IMR-90 (cell line): Measurements from ENCODE around the gene CLIC2. TPM values are rescaled to one million over a fixed set of nuclear protein-coding genes. Genes with fewer than 3 reads are reported as not detected.

Experiments
- ATAC-seq: fragments of 200-7000 bp; cut with Tn5 transposase; 2 replicates; pipeline ENCODE4 v1.9.1; 2020; ENCODE audit warnings: low read depth, mild to moderate bottlenecking, moderate library complexity
- BruUV-seq: library from RNA; stranded (reverse); fragments of 400-500 nt; replicated peaks from 2 replicates; lab custom pipeline; 2021; lab: Mats Ljungman, UMichigan
- CTCF ChIA-PET: fragments of 300-600 bp; formaldehyde crosslinking; extraction: SDS; loops from one replicate; lab custom pipeline; 2021; ENCODE audit warnings: antibody characterized with exemption; lab: Yijun Ruan, JAX
- POLR2A ChIA-PET: fragments of 300-600 bp; sonication (Branson Sonifier 250); formaldehyde crosslinking; loops from one replicate; lab custom pipeline; 2022; ENCODE audit warnings: antibody characterized with exemption; ENCODE audit not compliant: unreplicated experiment; lab: Charles Lee
- DNase-seq: peaks from one replicate; pipeline ENCODE4 v3.0.0; 2013
- H2AFZ ChIP-seq: replicated peaks from 2 replicates; pipeline ENCODE3; 2013; ENCODE audit warnings: low read length, mild to moderate bottlenecking; ENCODE audit not compliant: poor library complexity
- H2AK5ac ChIP-seq: 2 replicates; pipeline ENCODE4 v1.6.1; 2013; ENCODE audit warnings: low read depth, low read length, inconsistent platforms
- H2AK9ac ChIP-seq: replicated peaks from 2 replicates; pipeline ENCODE3; 2013; ENCODE audit warnings: mild to moderate bottlenecking, low read depth, low read length, moderate library complexity; ENCODE audit not compliant: poor library complexity
- H2BK120ac ChIP-seq: 2 replicates; pipeline ENCODE4 v1.6.1; 2013; ENCODE audit warnings: low read depth, low read length, inconsistent platforms
- H2BK15ac ChIP-seq: 3 replicates; pipeline ENCODE4 v1.6.1; 2013; ENCODE audit warnings: low read depth, low read length, inconsistent platforms
- H2BK20ac ChIP-seq: 2 replicates; pipeline ENCODE4 v1.6.1; 2013; ENCODE audit warnings: low read depth, mild to moderate bottlenecking, inconsistent platforms, low read length, moderate library complexity
- H2BK5ac ChIP-seq: 2 replicates; pipeline ENCODE4 v1.6.1; 2013; ENCODE audit warnings: mild to moderate bottlenecking, low read depth, low read length, inconsistent platforms; ENCODE audit not compliant: poor library complexity, severe bottlenecking
- H3K14ac ChIP-seq: replicated peaks from 2 replicates; pipeline ENCODE4 v1.6.1; 2013; ENCODE audit warnings: low read depth, low read length, inconsistent platforms
- H3K18ac ChIP-seq: 2 replicates; pipeline ENCODE4 v1.6.1; 2013; ENCODE audit warnings: low read depth, low read length, control low read depth
- H3K23ac ChIP-seq: 2 replicates; pipeline ENCODE4 v1.6.1; 2013; ENCODE audit warnings: low read depth, low read length, inconsistent platforms
- H3K27ac ChIP-seq: 2 replicates; pipeline ENCODE4 v1.5.1; 2013; ENCODE audit warnings: mild to moderate bottlenecking, control low read depth, low read length; ENCODE audit not compliant: insufficient read depth
- H3K27me3 ChIP-seq: 2 replicates; pipeline ENCODE4 v1.6.1; 2013; ENCODE audit warnings: low read length; ENCODE audit not compliant: control insufficient read depth, insufficient read depth
- H3K36me3 ChIP-seq: 2 replicates; pipeline ENCODE4 v1.6.1; 2013; ENCODE audit warnings: low read length, mixed read lengths; ENCODE audit not compliant: control insufficient read depth, insufficient read depth
- H3K4ac ChIP-seq: 2 replicates; pipeline ENCODE4 v1.6.1; 2013; ENCODE audit warnings: low read depth, low read length, inconsistent platforms
- H3K4me1 ChIP-seq: 2 replicates; pipeline ENCODE4 v1.6.1; 2013; ENCODE audit warnings: low read length, mixed read lengths; ENCODE audit not compliant: control insufficient read depth, insufficient read depth
- H3K4me2 ChIP-seq: 2 replicates; pipeline ENCODE4 v1.6.1; 2013; ENCODE audit warnings: low read depth, mild to moderate bottlenecking, control low read depth, low read length, moderate library complexity
- H3K4me3 ChIP-seq: 2 replicates; pipeline ENCODE4 v1.5.1; 2013; ENCODE audit warnings: low read depth, mild to moderate bottlenecking, control low read depth, low read length, moderate library complexity; ENCODE audit not compliant: insufficient read depth
- H3K56ac ChIP-seq: 2 replicates; pipeline ENCODE4 v1.6.1; 2013; ENCODE audit warnings: low read length, inconsistent platforms; ENCODE audit not compliant: insufficient read depth; ENCODE audit errors: extremely low read depth
- H3K79me1 ChIP-seq, 2 experiments: 2 replicates each; pipeline ENCODE4 v1.6.1; 2013; ENCODE audit warnings: low read length in 2 of 2, inconsistent platforms in 1 of 2, low read depth in 1 of 2
- H3K9ac ChIP-seq: 2 replicates; pipeline ENCODE4 v1.6.1; 2013; ENCODE audit warnings: low read depth, low read length, control low read depth
- H3K9me1 ChIP-seq: 2 replicates; pipeline ENCODE4 v1.6.1; 2013; ENCODE audit warnings: low read length, inconsistent platforms; ENCODE audit not compliant: insufficient read depth
- H3K9me3 ChIP-seq: 2 replicates; pipeline ENCODE4 v1.6.1; 2013; ENCODE audit warnings: low read length; ENCODE audit not compliant: control insufficient read depth, insufficient read depth
- H4K20me1 ChIP-seq: 2 replicates; pipeline ENCODE4 v1.6.1; 2013; ENCODE audit warnings: low read length, inconsistent platforms; ENCODE audit not compliant: insufficient read depth
- H4K5ac ChIP-seq: 2 replicates; pipeline ENCODE4 v1.6.1; 2013; ENCODE audit warnings: mild to moderate bottlenecking, low read depth, low read length, control low read depth
- H4K8ac ChIP-seq, 2 experiments: 2 replicates each; pipeline ENCODE4 v1.6.1; 2013; ENCODE audit warnings: low read depth in 2 of 2, low read length in 2 of 2, control low read depth in 1 of 2, inconsistent platforms in 1 of 2
- H4K91ac ChIP-seq: 2 replicates; pipeline ENCODE4 v1.6.1; 2013; ENCODE audit warnings: low read depth, low read length, inconsistent platforms; ENCODE audit not compliant: insufficient read depth
- BHLHE40 ChIP-seq: fragments of 150-350 bp; IDR thresholded peaks from 2 replicates; pipeline ENCODE4 v1.6.1; 2016; ENCODE audit warnings: mild to moderate bottlenecking, low read depth, low read length
- MXI1 ChIP-seq: IDR thresholded peaks from 2 replicates; pipeline ENCODE4 v1.6.1; 2012; ENCODE audit warnings: low read depth, mild to moderate bottlenecking, low read length, moderate library complexity, borderline replicate concordance
- RFX5 ChIP-seq: IDR thresholded peaks from 2 replicates; pipeline ENCODE4 v1.8.0; 2012; ENCODE audit warnings: low read depth, mild to moderate bottlenecking, low read length, moderate library complexity
- SMC3 ChIP-seq: fragments of 150-350 bp; IDR thresholded peaks from 2 replicates; pipeline ENCODE4 v1.6.1; 2016; ENCODE audit warnings: low read depth, mild to moderate bottlenecking, antibody characterized with exemption, low read length, moderate library complexity
- WGBS, 2 experiments: methylation state at CpG; one replicate each; pipeline versions ENCODE4 v1.1.5 to v1.1.7; 2013; ENCODE audit warnings: missing lambda C conversion rate in 2 of 2; ENCODE audit not compliant: insufficient read length in 1 of 2; ENCODE audit errors: extremely low coverage in 2 of 2; 5-methylcytosine and 5-hydroxymethylcytosine counted together
- dilution Hi-C: fragments of 300-500 bp; cut with HindIII; formaldehyde crosslinking; loops from one replicate; pipeline ENCODE4 v1.14.3; 2018; ENCODE audit warnings: low sequenced_read_pairs; ENCODE audit not compliant: unreplicated experiment
- in situ Hi-C: fragments of 300-500 bp; cut with MboI; formaldehyde crosslinking; loops from 3 replicates; pipeline ENCODE4 v1.14.3; 2019; ENCODE audit warnings: low sequenced_read_pairs, inconsistent platforms, mixed read lengths
- intact Hi-C: fragments of 100-400 bp; cut with micrococcal nuclease; formaldehyde crosslinking; loops from 2 replicates; pipeline ENCODE4 v1.10.0; 2022
- polyA plus RNA-seq, 3 experiments: library from polyadenylated mRNA; depleted of rRNA; stranded (reverse); fragments of >200 nt; gene quantifications; 2 replicates each; pipeline ENCODE4 v1.2.3, GENCODE V29; 2012; ENCODE audit warnings: low replicate concordance in 1 of 3
- total RNA-seq: library from RNA; depleted of rRNA; stranded (reverse); fragments of >200 nt; gene quantifications from 2 replicates; pipeline ENCODE4 v1.2.3, GENCODE V29; 2012
- TF ChIP-seq, protein P1 (sequence below): fragments of 150-350 bp; IDR thresholded peaks from 2 replicates; pipeline ENCODE4 v1.6.1; 2016; ENCODE audit warnings: low read depth, mild to moderate bottlenecking, low read length, moderate library complexity, borderline replicate concordance

Gene CLIC2
- total and polyA plus RNA-seq, 2 of the 4 experiments (the other 2 are of a cell fraction): 0.07 to 0.18 TPM

DNA sequence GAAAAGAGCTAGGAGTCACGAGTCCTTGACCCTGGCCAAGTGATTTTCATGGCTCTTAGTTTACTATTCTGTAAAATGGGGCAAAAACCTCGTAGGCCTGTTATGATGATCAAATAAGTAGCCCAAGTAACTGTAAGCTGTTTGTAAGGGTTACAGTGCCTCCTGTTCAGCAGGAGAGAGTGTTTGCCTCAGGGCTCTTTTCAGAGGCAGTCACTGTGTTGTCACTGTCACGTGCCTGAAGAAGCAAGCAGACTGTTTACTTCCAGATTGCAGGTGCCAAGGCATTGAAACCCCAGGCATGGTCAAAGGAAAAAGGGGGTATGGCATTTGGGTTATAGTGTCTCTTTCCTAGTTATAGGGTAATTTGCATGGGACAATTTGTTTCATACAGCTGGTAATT is 74.7 kb downstream of the CLIC2 start:
- Histone ChIP-seq H3K4ac (no peak overlapping the region), H3K4me1 (no peaks in the 10 kb centered on the region), H2BK20ac (no peak overlapping the region), H2BK120ac (no peak overlapping the region), H3K18ac (no peak overlapping the region), H3K36me3 (no peaks in the 10 kb centered on the region), H2AK9ac (no peak overlapping the region), H3K4me3 (no peak overlapping the region), H4K5ac (no peak overlapping the region), H2AFZ (no peak overlapping the region), H2BK15ac (no peak overlapping the region), H3K9me1 (no peaks in the 10 kb centered on the region), H3K79me1 (no peaks in the 10 kb centered on the region), H3K9ac (no peak overlapping the region), H4K8ac (no peak overlapping the region), H3K4me2 (no peak overlapping the region), H3K27me3 (no peaks in the 10 kb centered on the region), H3K9me3 (peaks cover 2% of the 10 kb centered on the region; the same call in 1 of the 2 replicates), H3K14ac (no peak overlapping the region), H3K23ac (no peak overlapping the region), H3K27ac (no peak overlapping the region), H2AK5ac (no peak overlapping the region), H4K20me1 (no peaks in the 10 kb centered on the region), H3K56ac (no peak overlapping the region), H4K91ac (no peak overlapping the region), H2BK5ac (no peak overlapping the region)
- in situ Hi-C loops: no loop called here
- no TSS peak for BruUV-seq
- CTCF ChIA-PET: no interaction called here
- DNase-seq (no peak), ATAC-seq (no peak)
- POLR2A ChIA-PET: no interaction called here
- TF ChIP-seq MXI1 (no peak), RFX5 (no peak), BHLHE40 (no peak), SMC3 (no peak)
- TF ChIP-seq, protein P1, sequence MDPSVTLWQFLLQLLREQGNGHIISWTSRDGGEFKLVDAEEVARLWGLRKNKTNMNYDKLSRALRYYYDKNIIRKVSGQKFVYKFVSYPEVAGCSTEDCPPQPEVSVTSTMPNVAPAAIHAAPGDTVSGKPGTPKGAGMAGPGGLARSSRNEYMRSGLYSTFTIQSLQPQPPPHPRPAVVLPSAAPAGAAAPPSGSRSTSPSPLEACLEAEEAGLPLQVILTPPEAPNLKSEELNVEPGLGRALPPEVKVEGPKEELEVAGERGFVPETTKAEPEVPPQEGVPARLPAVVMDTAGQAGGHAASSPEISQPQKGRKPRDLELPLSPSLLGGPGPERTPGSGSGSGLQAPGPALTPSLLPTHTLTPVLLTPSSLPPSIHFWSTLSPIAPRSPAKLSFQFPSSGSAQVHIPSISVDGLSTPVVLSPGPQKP: no peak
- 0% methylated on average over 3 of the region's 3 CpGs; no CpG with 5 or more reads in 1 of the 2 experiments for WGBS, 2 experiments
- dilution Hi-C loops: no loop called here
- intact Hi-C loops: no loop called here
